Measurements from ENCODE around the gene SLC37A1.

Gene SLC37A1

DNA sequence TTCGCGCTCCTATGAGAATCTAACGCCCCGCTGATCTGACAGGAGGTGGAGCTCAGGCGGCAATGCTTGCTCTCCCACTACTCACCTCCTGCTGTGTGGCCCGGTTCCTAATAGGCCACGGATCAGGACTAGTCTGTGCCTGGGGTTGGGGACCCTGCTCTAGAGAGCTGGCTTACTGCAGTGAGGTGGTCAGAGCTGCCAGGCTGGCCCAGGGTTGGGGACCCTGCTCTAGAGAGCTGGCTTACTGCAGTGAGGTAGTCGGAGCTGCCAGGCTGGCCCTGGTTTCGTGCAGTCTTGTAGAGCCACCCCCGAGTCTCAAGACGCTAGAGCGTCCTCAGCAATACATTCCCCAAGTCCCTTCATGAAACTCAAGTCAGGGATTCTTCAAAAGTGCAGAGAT is 27.5 kb downstream of the SLC37A1 start:
- peaks cover 8% of the 10 kb centered on the region for H3K27me3 Mint-ChIP-seq (ENCODE audit: low read depth, poor library complexity)
- H3K4me3 Mint-ChIP-seq = no peak overlapping the region
- no peak for DNase-seq
- H3K9me3 Mint-ChIP-seq = no peaks in the 10 kb centered on the region
- TF ChIP-seq, protein P1, sequence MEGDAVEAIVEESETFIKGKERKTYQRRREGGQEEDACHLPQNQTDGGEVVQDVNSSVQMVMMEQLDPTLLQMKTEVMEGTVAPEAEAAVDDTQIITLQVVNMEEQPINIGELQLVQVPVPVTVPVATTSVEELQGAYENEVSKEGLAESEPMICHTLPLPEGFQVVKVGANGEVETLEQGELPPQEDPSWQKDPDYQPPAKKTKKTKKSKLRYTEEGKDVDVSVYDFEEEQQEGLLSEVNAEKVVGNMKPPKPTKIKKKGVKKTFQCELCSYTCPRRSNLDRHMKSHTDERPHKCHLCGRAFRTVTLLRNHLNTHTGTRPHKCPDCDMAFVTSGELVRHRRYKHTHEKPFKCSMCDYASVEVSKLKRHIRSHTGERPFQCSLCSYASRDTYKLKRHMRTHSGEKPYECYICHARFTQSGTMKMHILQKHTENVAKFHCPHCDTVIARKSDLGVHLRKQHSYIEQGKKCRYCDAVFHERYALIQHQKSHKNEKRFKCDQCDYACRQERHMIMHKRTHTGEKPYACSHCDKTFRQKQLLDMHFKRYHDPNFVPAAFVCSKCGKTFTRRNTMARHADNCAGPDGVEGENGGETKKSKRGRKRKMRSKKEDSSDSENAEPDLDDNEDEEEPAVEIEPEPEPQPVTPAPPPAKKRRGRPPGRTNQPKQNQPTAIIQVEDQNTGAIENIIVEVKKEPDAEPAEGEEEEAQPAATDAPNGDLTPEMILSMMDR (IDR thresholded peaks at IDR 0.05) = no peak
- peaks cover 45% of the 10 kb centered on the region for H3K4me1 Mint-ChIP-seq
- no peak overlapping the region for H3K27ac Mint-ChIP-seq
- H3K36me3 Mint-ChIP-seq (ENCODE audit: low read depth) = no peaks in the 10 kb centered on the region

DNA sequence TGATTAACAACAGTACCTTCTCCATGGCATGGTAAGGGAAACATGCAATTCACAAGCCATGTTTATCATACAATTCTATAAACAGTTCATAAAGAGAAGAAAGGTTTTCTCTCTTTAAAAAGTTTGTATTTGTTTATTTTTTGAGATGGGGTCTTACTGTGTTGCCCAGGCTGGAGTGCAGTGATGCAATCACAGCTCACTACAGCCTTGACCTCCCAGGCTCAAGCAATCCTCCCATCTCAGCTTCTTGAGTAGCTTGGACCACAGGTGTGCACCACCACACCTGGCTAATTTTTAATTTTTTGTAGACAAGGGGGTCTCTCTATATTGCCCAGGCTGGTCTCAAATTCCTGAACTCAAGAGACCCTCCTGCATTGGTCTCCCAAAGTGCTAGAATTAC is 28.0 kb downstream of the SLC37A1 start:
- no peak for DNase-seq
- Mint-ChIP-seq H3K4me3 (no peak overlapping the region), H3K9me3 (no peaks in the 10 kb centered on the region), H3K27ac (no peak overlapping the region), H3K4me1 (peaks cover 45% of the 10 kb centered on the region), H3K27me3 (ENCODE audit: low read depth, poor library complexity) (peaks cover 8% of the 10 kb centered on the region), H3K36me3 (ENCODE audit: low read depth) (no peaks in the 10 kb centered on the region)
- TF ChIP-seq, protein P1 (IDR thresholded peaks at IDR 0.05) = no peak

DNA sequence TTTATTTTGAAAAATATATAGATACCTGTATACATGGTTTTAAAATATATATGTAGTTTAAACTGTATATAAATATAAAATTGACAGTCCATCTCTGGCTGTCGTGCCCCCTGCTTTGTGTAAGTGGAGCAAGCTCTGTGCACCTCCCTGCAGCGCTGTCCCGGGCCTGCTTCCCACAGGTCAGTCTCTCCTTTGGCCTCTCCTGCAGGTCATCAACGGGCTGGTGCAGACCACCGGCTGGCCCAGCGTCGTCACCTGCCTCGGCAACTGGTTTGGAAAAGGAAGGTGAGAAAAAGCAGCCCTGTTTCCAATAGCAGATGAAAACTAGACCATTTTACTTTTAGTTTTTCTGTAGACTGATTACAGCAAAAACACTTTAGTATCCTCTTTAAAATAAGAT is 28.5 kb downstream of the SLC37A1 start:
- H3K36me3 Mint-ChIP-seq (ENCODE audit: low read depth) = no peaks in the 10 kb centered on the region
- TF ChIP-seq, protein P1 (IDR thresholded peaks at IDR 0.05) = no peak
- H3K9me3 Mint-ChIP-seq = no peaks in the 10 kb centered on the region
- no peak overlapping the region for H3K27ac Mint-ChIP-seq
- peaks cover 8% of the 10 kb centered on the region for H3K27me3 Mint-ChIP-seq (ENCODE audit: low read depth, poor library complexity)
- no peak overlapping the region for H3K4me3 Mint-ChIP-seq
- peaks cover 41% of the 10 kb centered on the region for H3K4me1 Mint-ChIP-seq
- DNase-seq = no peak

DNA sequence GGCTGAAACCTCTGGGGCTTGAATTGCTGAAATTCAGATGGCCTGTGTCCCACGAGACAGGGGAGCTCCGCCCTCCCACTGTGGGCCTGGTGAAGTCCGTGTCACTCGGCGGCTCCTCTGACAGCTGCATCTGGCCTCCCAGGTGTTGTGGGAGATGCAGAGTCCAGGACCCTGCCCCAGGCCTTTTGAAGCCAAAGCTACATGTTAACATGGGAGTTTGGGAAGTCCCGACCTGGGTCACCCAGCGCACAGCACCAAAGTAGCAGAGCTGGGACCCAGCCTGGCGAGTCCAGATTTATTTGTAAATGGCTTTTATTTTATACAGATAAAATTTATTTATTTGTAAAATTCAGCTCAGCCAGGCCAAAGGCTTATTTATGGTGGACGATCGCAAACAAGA is 28.9 kb downstream of the SLC37A1 start:
- Mint-ChIP-seq H3K9me3 (no peaks in the 10 kb centered on the region), H3K4me3 (no peak overlapping the region), H3K36me3 (ENCODE audit: low read depth) (no peaks in the 10 kb centered on the region), H3K27me3 (ENCODE audit: low read depth, poor library complexity) (peaks cover 8% of the 10 kb centered on the region), H3K4me1 (peaks cover 37% of the 10 kb centered on the region), H3K27ac (no peak overlapping the region)
- DNase-seq = no peak
- TF ChIP-seq, protein P1 (IDR thresholded peaks at IDR 0.05) = no peak

DNA sequence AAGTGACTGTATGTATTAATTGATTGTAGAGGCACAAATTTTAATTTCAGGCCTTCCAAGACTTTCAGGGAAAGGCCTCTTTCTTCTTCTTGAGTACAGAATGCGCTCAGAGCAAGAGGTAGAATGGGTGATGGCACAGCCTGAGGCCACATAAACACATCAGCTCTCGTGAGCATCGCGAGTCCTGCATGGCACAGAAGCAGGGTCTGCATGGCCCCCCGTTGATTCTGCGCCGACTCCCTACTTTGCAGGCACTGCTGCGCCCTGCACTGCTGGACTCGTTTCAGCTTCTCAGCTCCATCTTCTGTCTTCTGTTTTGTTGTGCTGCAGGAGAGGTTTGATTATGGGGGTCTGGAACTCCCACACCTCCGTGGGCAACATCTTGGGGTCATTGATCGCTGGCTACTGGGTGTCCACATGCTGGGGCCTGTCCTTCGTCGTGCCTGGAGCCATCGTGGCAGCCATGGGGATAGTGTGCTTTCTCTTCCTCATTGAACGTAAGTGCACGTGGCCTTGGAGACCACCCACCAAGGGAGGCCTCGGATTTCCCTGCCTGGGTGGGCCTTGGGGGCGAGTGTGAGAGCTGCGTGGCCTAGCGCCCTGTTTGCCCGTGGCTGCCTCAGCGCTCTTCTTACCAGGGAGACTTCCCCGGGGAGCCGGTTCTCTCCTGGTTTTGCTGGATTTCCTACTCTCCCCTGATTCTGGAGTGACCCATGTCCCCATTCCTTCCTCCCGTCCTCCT is 29.6 kb downstream of the SLC37A1 start:
- H3K27ac Mint-ChIP-seq = no peak overlapping the region
- no peak for DNase-seq
- H3K4me1 Mint-ChIP-seq = peaks cover 30% of the 10 kb centered on the region
- peaks cover 3% of the 10 kb centered on the region for H3K36me3 Mint-ChIP-seq (ENCODE audit: low read depth)
- TF ChIP-seq, protein P1 (IDR thresholded peaks at IDR 0.05) = no peak
- H3K4me3 Mint-ChIP-seq = no peak overlapping the region
- no peaks in the 10 kb centered on the region for H3K9me3 Mint-ChIP-seq
- H3K27me3 Mint-ChIP-seq (ENCODE audit: low read depth, poor library complexity) = peaks cover 8% of the 10 kb centered on the region

DNA sequence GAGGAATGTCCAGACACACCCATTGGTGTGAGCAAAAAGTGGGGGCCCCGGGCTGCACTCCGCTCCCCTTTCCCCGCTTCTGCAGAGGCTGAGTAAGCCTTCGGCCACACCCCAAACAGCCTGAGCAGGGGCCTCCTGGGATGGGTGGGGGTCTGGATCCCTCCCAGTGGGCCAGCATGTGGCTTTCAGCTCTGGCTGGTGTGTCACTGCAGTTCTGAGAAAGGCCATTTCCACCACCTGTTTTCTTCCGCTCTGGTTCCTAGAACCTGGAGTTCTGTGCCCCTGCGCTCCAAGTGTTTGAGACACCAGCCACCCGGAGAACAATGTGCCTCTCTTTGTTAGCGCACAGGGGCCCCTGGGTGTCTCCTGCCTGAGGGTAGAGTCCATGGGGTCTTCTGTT is 30.9 kb downstream of the SLC37A1 start:
- Mint-ChIP-seq H3K36me3 (ENCODE audit: low read depth) (peaks cover 7% of the 10 kb centered on the region), H3K27ac (no peak overlapping the region), H3K4me3 (no peak overlapping the region), H3K27me3 (ENCODE audit: low read depth, poor library complexity) (peaks cover 12% of the 10 kb centered on the region), H3K9me3 (no peaks in the 10 kb centered on the region), H3K4me1 (peaks cover 27% of the 10 kb centered on the region)
- TF ChIP-seq, protein P1 (IDR thresholded peaks at IDR 0.05) = no peak
- DNase-seq = no peak
